A549 treated with ZK216348 at 1 μM for 4 hours (cell line): Measurements from ENCODE around the gene ZNF732. TPM values are rescaled to one million over a fixed set of nuclear protein-coding genes. Genes with fewer than 3 reads are reported as not detected.

ENCODE experiments used
- total RNA-seq: library from RNA; stranded (reverse); fragments of 200-300 nt; extraction: Qiagen RNA extraction; gene quantifications from 5 replicates; pipeline ENCODE4 v1.2.3, GENCODE V29; 2022; ENCODE audit warnings: low read depth

ZNF732 gene
- not detected in 5 replicates for total RNA-seq

DNA sequence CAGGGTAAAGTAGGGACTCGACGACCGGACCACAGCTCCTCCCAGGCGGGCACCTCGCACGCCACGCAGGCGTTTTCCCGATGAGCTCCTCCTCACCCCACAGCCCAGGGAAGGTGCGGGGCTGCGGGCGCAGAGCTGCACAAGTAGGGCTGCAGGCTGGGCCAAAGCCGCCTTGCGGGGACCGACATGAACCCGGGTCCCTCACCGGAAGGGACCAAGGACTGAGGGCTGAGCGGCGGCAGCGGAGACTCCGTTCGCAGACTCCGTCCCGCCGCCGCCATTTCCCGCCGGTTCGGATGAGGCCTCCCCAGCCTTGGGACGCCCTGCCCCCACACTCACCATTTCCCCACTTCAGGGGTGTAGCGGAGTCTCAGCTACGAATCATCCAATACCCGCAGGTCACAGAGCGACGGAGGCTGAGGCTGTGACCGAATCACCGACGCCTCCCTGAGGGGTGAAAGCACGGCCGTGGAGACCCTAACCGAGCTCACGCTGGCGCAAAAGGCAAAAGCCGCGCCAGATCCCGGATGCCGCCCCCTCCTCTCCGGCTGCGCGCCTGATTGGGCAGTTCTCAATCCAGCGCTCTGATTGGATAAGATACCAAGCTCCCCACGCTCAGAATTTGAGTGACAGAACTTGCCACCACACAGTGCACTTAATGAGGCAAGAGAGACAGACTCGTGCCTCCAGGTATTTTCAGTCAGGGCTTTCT is at the start of gene ZNF732:
Gene ZNF732 (minus strand): TSS at position 506 of the 712 bp plus-strand sequence. CDS start 164 bp downstream, at position 342.

GRCh38 chr4:337143-337931 is 32.1 kb upstream of the ZNF732 start, which contains the start of gene ZNF141:
TSS of gene ZNF141 (plus strand) at chr4:337814. CDS start at chr4:337984, 170 bp downstream.

Other genes starting within 250 kb of the ZNF732 start
- 0.39 to 0.80 TPM (median 0.50 TPM) in 5 replicates for gene ZNF718, start 181.0 kb downstream of the ZNF732 start, total RNA-seq
- gene ZNF141, start 32.3 kb upstream of the ZNF732 start, total RNA-seq: 2.4 to 3.1 TPM (median 2.7 TPM) in 5 replicates
- gene ZNF721, start 193.7 kb upstream of the ZNF732 start, total RNA-seq: 9.1 to 24.8 TPM (median 12.7 TPM) in 5 replicates
- 20.7 to 29.1 TPM (median 26.0 TPM) in 5 replicates for gene PIGG, start 193.7 kb upstream of the ZNF732 start, total RNA-seq